GM18909 (cell line): Measurements from ENCODE around the gene GLIS1.
"Not testable (repeated sequence)": the region's sequence is repeated elsewhere in the genome, so short reads cannot be mapped to it uniquely, and the experiment has no call there.

ENCODE experiments used
- ATAC-seq: cut with Tn5 transposase; IDR thresholded peaks from one replicate; pipeline ENCODE4 v1.9.1; 2021; ENCODE audit warnings: mild to moderate bottlenecking; ENCODE audit not compliant: unreplicated experiment, poor library complexity

GLIS1 gene

GRCh38 chr1:53555620-53556326 lies 183.2 kb downstream of the GLIS1 start:
- not testable (repeated sequence) for ATAC-seq

GRCh38 chr1:53554592-53555305 lies 184.2 kb downstream of the GLIS1 start:
- no peak for ATAC-seq

- no peak for ATAC-seq
These were observed 185.0 kb downstream of the GLIS1 start for GRCh38 chr1:53553734-53554509.

GRCh38 chr1:53552981-53553733 lies 185.8 kb downstream of the GLIS1 start:
- no peak for ATAC-seq

GRCh38 chr1:53552146-53552861 lies 186.7 kb downstream of the GLIS1 start:
- ATAC-seq, result no peak

DNA sequence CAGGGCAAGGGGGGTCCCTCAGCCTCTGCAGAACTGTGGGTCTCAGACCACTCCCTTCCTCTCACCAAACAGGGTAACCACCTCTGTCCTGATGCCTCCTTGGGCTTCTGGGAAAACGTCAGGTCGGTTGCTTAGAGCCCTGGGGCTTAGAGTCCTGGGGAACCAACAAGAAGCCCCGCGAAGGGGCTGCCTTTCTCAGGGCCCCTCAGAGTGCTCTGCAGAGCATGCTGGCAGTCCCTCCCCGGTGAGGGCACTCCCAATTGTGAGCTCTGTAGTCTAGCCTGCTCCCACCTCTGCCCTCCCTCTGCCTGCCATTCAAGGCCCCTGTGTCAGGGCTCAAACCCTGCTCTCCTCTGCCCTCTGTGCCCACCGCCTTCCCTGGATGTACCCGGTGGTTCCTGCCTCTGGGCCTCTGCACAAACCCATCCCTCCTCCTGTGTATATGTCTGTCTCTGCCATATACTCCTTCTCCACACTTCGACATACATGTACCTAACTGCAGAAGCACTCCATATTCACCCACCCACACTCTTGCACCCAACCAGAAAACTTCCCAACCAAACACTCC lies 187.5 kb downstream of the GLIS1 start:
- ATAC-seq, result no peak

DNA sequence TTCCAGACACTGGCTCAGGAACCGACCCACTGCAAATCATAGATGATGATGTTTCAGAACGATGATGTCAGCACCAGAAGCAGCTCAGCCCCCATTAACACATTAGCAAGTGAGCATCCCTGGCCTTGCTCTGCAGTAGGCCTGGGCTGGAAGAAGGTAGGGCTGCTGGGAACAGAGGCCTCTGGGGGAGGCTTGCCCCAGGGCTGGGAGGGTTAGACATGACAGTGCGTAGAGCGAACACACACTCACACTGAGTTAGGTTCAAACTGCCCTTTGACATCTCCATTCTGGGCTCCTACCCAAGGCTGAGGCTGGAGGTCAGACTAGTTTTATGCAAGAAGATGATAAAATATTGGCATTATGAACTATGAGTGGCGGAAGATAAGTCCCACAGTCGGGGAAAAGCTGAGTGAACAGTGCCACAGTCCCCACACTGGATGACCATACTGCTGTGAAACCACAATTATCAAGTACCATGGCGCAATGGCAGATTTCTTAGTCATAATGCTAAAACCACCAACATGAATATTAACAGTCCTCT lies 188.7 kb downstream of the GLIS1 start:
- ATAC-seq, result no peak

GRCh38 chr1:53549781-53550180 lies 189.2 kb downstream of the GLIS1 start:
- no peak for ATAC-seq

DNA sequence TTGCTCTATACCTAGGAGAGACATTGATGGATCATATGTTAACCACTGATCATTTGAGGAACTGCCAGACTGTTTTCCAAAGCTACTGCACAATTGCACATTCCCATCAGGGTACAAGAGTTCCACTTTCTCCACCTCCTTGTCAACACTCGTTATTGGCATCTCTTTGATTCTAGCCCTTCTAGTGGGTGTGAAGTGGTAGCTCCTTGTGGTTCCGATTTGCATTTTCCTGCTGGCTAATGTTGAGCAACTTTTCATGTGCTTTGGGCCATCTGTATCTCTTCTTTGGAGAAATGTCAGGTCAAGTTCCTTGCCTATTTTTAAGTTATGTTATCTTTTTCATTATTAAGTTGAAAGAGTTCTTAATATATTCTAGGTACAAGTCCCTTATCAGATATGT lies 189.7 kb downstream of the GLIS1 start:
- no peak for ATAC-seq

DNA sequence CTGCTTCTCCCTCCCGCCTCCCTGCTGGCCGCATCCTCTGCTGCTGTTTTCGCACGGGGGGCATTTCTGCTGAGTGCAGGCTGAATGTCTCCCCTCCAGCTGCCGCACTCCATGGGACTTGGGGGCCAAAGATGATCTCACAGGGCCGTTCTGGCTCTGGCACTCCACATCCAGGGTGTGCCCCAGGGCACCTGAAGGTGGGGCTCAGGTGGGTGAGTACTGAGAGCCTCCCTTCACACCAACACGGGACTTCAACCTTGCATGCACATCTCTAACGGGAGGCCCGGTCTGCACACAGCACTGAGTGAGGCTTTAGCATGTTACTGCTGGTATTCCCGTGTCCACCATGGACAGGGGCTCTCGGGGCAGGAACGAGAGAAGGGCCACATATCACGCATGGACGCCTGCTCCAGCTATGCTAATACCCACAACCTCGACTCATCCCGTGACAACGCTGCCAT lies 190.9 kb downstream of the GLIS1 start:
- no peak for ATAC-seq

DNA sequence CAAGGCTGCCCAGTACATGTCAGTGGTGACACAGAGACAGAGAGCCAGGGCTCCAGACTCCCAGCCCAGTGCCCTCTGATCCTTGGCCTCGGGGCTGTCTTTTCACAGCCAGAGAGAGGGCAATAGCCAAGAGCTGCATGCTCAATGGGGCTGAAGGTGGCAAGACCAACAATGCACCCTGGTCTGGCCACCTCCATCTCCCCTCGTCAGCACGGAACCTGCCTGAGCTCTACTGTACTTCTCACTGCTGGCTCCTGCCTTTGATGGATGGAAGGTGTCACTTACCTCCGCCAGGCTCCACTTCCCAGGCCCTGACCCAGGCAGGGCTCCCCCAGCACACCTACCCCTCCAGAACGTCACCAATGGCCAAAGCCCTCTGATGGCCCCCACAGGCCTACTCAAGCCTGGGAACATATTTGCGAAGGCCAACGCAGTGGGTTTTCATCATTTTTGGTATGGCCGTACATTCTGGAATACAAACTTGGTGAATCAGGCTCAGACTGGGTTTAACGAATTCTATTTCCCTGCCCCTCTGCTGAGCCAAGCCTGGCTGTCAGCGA lies 191.7 kb downstream of the GLIS1 start:
- ATAC-seq, result no peak

DNA sequence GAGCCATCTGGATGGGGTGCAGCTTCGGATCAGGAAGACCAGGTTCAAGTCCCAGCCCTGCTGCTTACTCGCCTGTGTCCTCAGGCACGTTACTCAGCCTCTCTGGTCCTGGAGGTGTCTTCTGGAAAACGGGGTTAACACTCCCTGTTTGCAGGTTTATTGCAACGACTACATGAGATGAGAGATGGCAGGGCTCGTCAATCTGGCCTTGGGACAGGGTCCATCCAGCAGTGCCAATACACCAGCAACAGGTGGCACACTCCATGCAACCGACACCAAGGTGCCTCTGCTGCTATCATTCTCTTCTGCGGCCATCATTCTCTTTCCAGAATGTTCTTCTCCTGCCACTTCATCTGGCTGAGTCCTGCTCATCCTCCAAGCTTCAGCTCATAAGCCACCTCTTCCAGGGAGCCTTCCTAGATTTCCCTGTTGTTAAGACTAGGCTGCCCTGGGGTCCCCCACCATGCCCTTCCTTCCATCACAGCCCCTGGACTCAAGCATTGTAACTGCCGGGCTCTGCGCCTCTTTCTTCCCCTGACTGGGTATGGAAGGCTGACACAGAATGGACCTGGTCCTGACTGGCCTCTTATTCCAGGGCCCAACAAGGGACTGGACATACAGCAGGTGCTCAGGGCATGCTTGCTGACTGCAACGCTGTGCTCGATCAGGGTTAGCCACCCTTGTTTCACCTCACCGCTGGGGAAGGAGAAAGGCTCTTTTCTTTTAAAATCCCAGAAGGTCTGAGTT lies 192.4 kb downstream of the GLIS1 start:
- no peak for ATAC-seq

DNA sequence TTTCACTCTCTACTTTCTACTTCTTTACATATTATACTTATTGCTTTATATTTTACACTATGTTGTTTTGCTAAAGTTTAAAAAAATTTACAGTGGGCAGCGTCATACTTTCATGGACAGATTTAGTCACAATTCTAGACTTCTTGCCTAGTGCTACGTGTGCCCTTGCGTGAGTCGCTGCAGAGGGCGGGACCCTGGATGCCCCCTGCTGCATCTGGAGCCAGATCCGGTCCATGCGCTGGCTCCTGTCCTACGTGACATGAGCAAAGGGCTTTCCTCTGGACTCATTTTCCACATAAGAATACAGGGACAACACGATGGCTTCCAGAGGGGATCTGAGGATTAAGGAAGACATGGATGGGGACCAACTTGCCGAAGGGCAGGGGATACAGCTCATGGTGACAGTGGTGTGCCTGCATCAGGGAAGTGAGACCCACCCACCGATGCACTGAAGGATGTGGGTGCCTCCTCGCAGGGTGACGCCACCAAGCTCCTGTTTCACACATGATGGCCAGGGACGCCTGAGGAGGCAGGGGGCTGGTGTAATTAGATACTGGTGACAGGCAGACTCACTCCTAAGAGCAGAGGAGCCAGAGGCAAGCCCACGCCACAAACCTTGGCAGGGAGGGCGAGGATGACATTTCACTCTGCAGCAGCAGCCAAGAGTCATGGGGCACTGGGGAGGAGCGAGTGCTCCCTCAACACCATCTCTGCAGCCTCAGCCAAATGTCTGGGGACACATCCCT lies 193.1 kb downstream of the GLIS1 start:
- ATAC-seq, result no peak

DNA sequence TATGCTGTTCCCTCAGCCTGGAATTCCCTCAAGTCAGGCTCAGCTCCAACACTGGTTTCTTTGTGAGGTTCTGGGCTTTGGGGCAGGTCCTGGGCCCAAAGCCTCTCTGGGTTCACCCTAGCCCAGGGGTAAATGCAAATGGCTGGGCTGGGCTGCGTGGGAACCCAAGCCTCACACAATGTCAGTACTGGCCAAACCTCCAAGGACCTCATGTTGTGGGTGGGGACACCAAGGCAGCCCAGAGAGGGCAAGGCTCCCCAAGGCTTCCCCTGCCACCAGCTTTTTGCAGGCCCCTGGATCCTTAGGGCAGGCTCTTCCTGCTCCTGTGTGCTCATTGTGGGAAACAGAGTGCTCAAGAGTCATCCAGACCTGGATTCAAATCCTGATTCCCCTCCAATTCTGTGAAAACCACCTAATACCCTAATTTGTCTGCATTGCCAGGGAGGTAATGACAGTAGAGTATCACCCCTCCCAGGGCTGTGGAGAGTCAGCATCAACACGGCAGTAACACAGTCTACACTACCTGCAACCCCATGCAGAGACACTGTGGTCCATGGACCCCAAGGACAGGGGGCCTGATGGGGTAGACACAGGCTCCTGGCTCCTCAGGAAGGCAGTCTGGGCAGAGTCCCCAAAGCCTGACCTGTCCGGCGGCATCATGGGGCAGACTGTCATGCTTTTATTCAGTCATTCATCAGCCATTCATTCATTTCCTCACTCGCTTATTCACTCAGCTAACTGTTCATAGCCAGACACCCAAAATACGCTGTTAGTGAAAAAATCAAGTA lies 194.0 kb downstream of the GLIS1 start:
- ATAC-seq, result no peak

DNA sequence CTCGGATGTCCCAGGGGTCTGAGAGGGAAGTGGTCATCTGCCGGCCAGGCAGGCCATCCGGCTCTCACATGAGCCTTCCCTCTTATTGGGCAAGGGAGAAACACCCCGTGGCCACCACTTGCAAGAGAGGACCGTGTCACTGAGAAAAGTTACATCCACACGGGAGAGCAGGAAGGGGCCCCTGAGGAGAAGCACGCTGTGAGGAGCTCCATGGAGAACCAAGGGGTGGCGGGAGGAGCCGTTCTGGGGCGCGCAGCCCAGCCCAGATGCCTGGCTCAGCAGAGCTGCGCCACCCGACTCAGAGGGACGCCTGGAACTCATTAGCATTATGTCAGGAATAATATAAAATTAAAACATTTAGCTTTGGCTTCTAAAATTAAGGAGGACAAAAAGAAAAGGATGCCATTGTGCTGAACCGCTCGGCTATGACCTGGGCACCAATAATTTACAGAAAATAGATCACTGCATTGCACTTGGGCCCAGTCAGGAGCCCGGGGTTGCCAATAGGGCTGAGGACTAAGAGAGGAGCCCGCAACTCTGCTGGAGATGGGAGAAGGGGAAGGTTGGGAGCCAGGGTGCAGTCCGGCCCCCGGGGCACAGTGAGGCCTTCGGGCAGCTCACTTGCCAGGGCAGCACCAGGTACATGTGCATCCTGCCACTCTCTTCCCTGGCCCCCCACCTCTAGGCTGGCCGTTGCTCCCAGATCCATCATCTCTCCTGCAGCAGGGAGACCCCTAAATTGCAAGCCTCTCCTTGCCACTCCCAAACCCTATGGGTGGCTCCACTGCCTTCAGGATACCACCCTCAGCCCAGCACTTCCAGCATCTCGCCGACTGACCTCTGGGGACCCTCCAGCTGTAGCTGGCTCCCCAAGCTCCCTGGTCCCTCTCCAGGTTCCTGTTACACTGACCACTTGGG lies 194.9 kb downstream of the GLIS1 start:
- ATAC-seq, result no peak
